Measurements from ENCODE around the gene FIGNL2.

DNA sequence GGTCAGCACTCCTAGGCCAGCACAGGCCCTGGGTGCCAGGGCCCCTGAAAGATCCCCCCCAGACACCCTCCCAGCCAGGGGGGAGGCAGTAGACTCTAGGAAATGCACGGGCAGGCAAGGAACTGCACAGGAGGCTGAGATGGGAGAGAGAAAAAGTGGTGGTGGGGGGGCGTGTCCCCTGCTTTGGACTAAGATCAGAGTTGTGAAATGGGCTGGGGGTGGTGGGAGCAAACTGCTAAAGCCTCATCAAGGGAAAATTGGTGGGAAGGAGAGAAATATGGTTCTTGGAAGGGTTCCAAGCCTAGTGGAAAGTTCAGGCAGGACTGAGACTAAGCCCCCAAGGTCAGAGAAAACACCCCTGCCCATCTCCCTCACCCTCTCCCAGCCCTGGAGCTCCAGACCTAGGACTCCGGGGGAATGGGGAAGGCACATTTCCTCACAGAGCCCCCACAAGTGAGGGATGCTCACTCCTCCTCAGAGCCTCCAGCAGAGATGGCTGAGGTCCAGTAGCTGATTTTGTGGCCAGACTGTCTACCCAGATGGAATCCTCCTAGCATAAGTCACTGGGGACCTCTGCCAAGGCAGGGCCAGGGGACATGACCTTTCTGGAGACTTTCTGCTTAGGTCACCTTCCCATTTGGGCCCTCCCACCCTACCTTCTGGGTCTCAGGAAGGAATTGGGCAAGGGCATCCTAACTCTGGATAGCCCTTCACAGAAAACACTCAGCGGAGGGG lies 29.8 kb downstream of the FIGNL2 start:
- TF ChIP-seq NANOG (IDR thresholded peaks at IDR 0.05; ENCODE audit: borderline replicate concordance) (no peak), POLR2AphosphoS5 (IDR thresholded peaks at IDR 0.05; ENCODE audit: low read depth) (no peak), EZH2 (IDR thresholded peaks at IDR 0.05; ENCODE audit: low read depth, unreplicated experiment) (no peak), EZH2phosphoT487 (IDR thresholded peaks at IDR 0.05; ENCODE audit: unreplicated experiment) (no peak)
- TF ChIP-seq, protein P1, sequence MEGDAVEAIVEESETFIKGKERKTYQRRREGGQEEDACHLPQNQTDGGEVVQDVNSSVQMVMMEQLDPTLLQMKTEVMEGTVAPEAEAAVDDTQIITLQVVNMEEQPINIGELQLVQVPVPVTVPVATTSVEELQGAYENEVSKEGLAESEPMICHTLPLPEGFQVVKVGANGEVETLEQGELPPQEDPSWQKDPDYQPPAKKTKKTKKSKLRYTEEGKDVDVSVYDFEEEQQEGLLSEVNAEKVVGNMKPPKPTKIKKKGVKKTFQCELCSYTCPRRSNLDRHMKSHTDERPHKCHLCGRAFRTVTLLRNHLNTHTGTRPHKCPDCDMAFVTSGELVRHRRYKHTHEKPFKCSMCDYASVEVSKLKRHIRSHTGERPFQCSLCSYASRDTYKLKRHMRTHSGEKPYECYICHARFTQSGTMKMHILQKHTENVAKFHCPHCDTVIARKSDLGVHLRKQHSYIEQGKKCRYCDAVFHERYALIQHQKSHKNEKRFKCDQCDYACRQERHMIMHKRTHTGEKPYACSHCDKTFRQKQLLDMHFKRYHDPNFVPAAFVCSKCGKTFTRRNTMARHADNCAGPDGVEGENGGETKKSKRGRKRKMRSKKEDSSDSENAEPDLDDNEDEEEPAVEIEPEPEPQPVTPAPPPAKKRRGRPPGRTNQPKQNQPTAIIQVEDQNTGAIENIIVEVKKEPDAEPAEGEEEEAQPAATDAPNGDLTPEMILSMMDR (conservative IDR thresholded peaks at IDR 0.05; ENCODE audit: low read depth in 2 of 2): no peak
